SU-DHL-6 (cell line): Measurements from ENCODE around the gene GGA1.

Source experiments
- H2AFZ ChIP-seq: fragments of 200-600 bp; sonication (generic); 2 replicates; pipeline ENCODE4 v1.6.1; 2014; ENCODE audit warnings: low read depth, mild to moderate bottlenecking, moderate library complexity, mixed read lengths, antibody characterized with exemption, low read length; ENCODE audit not compliant: severe bottlenecking
- H3F3A ChIP-seq: fragments of 200-600 bp; shearing (Covaris generic); 2 replicates; pipeline ENCODE4 v1.6.0; 2016; ENCODE audit warnings: antibody characterized with exemption, mild to moderate bottlenecking; ENCODE audit not compliant: insufficient read depth
- H3K27ac ChIP-seq: fragments of 200-600 bp; sonication (generic); 2 replicates; pipeline ENCODE4 v1.5.1; 2016; ENCODE audit warnings: low read depth, mild to moderate bottlenecking, low read length, moderate library complexity, mixed read lengths
- H3K27me3 ChIP-seq: fragments of 200-600 bp; sonication (generic), shearing (Covaris generic); 2 replicates; pipeline ENCODE4 v1.6.0; 2014; ENCODE audit warnings: mild to moderate bottlenecking, low read length
- H3K36me3 ChIP-seq: fragments of 200-600 bp; sonication (generic); 2 replicates; pipeline ENCODE4 v1.6.1; 2014; ENCODE audit warnings: mild to moderate bottlenecking, low read length, mixed read lengths
- H3K4me2 ChIP-seq: fragments of 300-600, 200-600 bp; shearing (Covaris generic), sonication (generic); 2 replicates; pipeline ENCODE4 v1.6.0; 2014; ENCODE audit warnings: low read length, low read depth, mild to moderate bottlenecking; ENCODE audit not compliant: poor library complexity, severe bottlenecking
- H3K4me3 ChIP-seq: fragments of 200-600 bp; sonication (generic); 2 replicates; pipeline ENCODE4 v1.5.1; 2014; ENCODE audit warnings: antibody characterized with exemption, low read length, mild to moderate bottlenecking, mixed read lengths; ENCODE audit not compliant: insufficient read depth, poor library complexity, severe bottlenecking
- H3K79me2 ChIP-seq: fragments of 200-600 bp; sonication (generic); 2 replicates; pipeline ENCODE4 v1.6.1; 2014; ENCODE audit warnings: mild to moderate bottlenecking, low read length, moderate library complexity; ENCODE audit not compliant: insufficient read depth
- H3K9ac ChIP-seq: fragments of 200-600 bp; sonication (generic); 2 replicates; pipeline ENCODE4 v1.7.0; 2014; ENCODE audit warnings: mild to moderate bottlenecking, low read length
- H3K9me2 ChIP-seq: fragments of 200-600 bp; sonication (generic); replicated peaks from 2 replicates; pipeline ENCODE4 v1.6.1; 2014; ENCODE audit warnings: low read length; ENCODE audit not compliant: insufficient read depth
- H3K9me3 ChIP-seq: fragments of 200-600 bp; sonication (generic); 2 replicates; pipeline ENCODE4 v1.6.1; 2014; ENCODE audit warnings: low read length, mixed read lengths; ENCODE audit not compliant: insufficient read depth
- H4K20me1 ChIP-seq: fragments of 200-600 bp; sonication (generic); 2 replicates; pipeline ENCODE4 v1.6.1; 2014; ENCODE audit warnings: low read depth, mild to moderate bottlenecking, antibody characterized with exemption, low read length, moderate library complexity, mixed read lengths
- CTCF ChIP-seq: fragments of 200-600 bp; sonication (generic); IDR thresholded peaks from one replicate; pipeline ENCODE4 v1.5.1; 2017; ENCODE audit warnings: antibody characterized with exemption, mild to moderate bottlenecking, low read length, moderate library complexity; ENCODE audit not compliant: insufficient read depth, poor library complexity, severe bottlenecking
- EZH2phosphoT487 ChIP-seq: fragments of 200-600 bp; sonication (generic), shearing (Covaris generic); conservative IDR thresholded peaks from 2 replicates; pipeline ENCODE4 v1.6.1; 2018; ENCODE audit warnings: mild to moderate bottlenecking, antibody characterized with exemption, low read length, moderate library complexity, mixed read lengths

The GGA1 gene

GRCh38 chr22:37679670-37680069, 71.0 kb downstream of the GGA1 start:
- H3K79me2 ChIP-seq, result no peaks in the 10 kb centered on the region
- no peaks in the 10 kb centered on the region for H3K27me3 ChIP-seq
- H3K9me2 ChIP-seq, result no peaks in the 10 kb centered on the region
- H3K4me2 ChIP-seq, result no peak overlapping the region
- H3K9me3 ChIP-seq, result no peaks in the 10 kb centered on the region
- H3K9ac ChIP-seq, result no peak overlapping the region
- H4K20me1 ChIP-seq, result no peaks in the 10 kb centered on the region
- TF ChIP-seq EZH2phosphoT487 (no peak), CTCF (no peak)
- no peak overlapping the region for H3K4me3 ChIP-seq
- no peaks in the 10 kb centered on the region for H3K36me3 ChIP-seq
- H3K27ac ChIP-seq, result no peak overlapping the region
- H3F3A ChIP-seq, result peaks cover 16% of the 10 kb centered on the region
- H2AFZ ChIP-seq, result no peak overlapping the region

DNA sequence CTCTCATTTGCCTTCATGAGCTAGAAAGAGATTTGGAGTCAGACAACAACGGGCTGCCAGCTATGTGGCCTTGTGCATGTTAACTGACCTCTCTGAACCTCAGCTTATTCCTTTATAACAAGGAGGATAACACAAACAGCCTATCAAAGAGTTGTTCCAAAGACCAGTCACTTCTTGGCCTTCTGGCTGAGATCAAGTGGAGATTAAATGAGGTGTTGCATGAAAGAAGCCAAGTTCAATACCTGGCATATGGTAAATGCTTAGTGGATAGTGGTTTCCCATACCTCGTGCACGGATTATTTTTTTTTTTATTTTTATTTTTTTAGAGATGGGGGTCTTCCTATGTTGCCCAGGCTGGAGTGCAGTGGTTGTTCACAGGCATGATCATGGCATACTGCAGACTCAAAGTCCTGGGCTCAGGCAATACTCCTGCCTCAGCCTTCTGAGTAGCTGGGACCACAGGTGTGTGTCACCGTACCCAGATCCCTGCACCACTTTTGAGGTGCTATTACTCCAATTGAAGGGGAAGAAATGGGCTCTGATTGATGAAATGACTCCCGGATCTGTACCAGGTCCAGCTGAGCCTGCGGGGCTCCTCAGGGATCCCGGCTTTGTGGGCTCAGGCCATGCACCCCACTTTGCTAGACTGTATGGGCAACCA, 71.7 kb downstream of the GGA1 start:
- Histone ChIP-seq H3K27me3 (no peaks in the 10 kb centered on the region), H3K36me3 (no peaks in the 10 kb centered on the region), H4K20me1 (no peaks in the 10 kb centered on the region), H2AFZ (no peak overlapping the region), H3K4me2 (no peak overlapping the region), H3K9me2 (no peaks in the 10 kb centered on the region), H3K9ac (no peak overlapping the region), H3K9me3 (no peaks in the 10 kb centered on the region), H3K4me3 (no peak overlapping the region), H3F3A (peaks cover 16% of the 10 kb centered on the region), H3K79me2 (no peaks in the 10 kb centered on the region), H3K27ac (no peak overlapping the region)
- TF ChIP-seq CTCF, result no peak

DNA sequence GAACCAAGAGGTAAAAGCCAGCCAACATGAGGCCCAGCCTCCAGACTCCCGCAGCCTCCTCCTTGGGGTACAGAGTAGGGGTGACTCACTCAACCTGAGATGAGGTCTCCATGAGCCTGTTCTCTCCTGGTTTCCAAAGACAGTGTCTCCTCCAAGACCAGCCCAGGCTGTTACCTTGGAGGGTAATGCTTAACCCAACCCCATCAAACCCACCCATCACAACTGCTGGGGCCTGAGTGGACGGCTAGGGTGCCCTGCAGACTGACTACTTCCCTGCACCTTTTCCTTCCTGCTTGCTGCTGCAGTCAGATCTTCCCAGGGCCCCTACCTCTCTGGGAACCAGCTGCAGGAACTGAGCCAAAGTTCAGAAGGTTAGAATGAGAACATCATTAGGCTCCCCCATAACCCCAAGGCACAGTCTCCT, 72.4 kb downstream of the GGA1 start:
- Histone ChIP-seq H3K27ac (no peak overlapping the region), H3F3A (peaks cover 13% of the 10 kb centered on the region)

More for the DNA sequence above, 72.4 kb downstream of the GGA1 start:
- H3K4me2 ChIP-seq, result no peak overlapping the region
- H2AFZ ChIP-seq, result no peak overlapping the region
- no peaks in the 10 kb centered on the region for H3K9me2 ChIP-seq
- no peaks in the 10 kb centered on the region for H3K36me3 ChIP-seq
- H3K9ac ChIP-seq, result no peak overlapping the region
- H3K9me3 ChIP-seq, result no peaks in the 10 kb centered on the region
- no peak overlapping the region for H3K4me3 ChIP-seq
- no peaks in the 10 kb centered on the region for H4K20me1 ChIP-seq
- TF ChIP-seq EZH2phosphoT487 (no peak), CTCF (no peak)
- no peaks in the 10 kb centered on the region for H3K79me2 ChIP-seq
- H3K27me3 ChIP-seq, result no peaks in the 10 kb centered on the region
